Mucosa of descending colon (tissue), 3 donors: ENCODE measurements around the gene KIDINS220. TPM values are rescaled to one million over a fixed set of nuclear protein-coding genes. Genes with fewer than 3 reads are reported as not detected.

Experiments used
- ATAC-seq: fragments of 200-7000 bp; cut with Tn5 transposase; one replicate; pipeline ENCODE4 v1.9.1; 2020; ENCODE audit warnings: mild to moderate bottlenecking, moderate library complexity
- DNase-seq, 3 donors: peaks; one replicate each; pipeline ENCODE4 v3.0.0-alpha.2; 2020
- H3K36me3 ChIP-seq: fragments of 200-600 bp; one replicate; pipeline ENCODE4 v1.8.0; 2021; ENCODE audit warnings: low read depth, mild to moderate bottlenecking
- H3K4me1 ChIP-seq: fragments of 200-600 bp; one replicate; pipeline ENCODE4 v1.8.0; 2021; ENCODE audit warnings: low read depth, mild to moderate bottlenecking
- H3K4me3 ChIP-seq: fragments of 200-600 bp; one replicate; pipeline ENCODE4 v1.8.0; 2021; ENCODE audit warnings: mild to moderate bottlenecking
- H3K9me3 ChIP-seq: fragments of 200-600 bp; one replicate; pipeline ENCODE4 v1.8.0; 2021; ENCODE audit warnings: mild to moderate bottlenecking
- CTCF ChIP-seq: fragments of 200-600 bp; IDR thresholded peaks from one replicate; pipeline ENCODE4 v1.8.0; 2022; ENCODE audit warnings: antibody characterized with exemption, mild to moderate bottlenecking
- intact Hi-C, 2 donors: fragments of 100-400 bp; cut with DNase I in 1 of 2; cut with micrococcal nuclease in 1 of 2; formaldehyde crosslinking; loops; one replicate each; pipeline versions ENCODE4 v1.11.0 to v1.11.1; 2022; cut with DNase I, micrococcal nuclease
- total RNA-seq, 3 donors: library from RNA; stranded (reverse); fragmentation: NEBNext Ultra II Directional in 2 of 3; extraction: Animal tissue kit (Norgen Biotek cat#: 25700) in 2 of 3; gene quantifications; one replicate each; pipeline versions ENCODE4 v1.2.1 to v1.2.4, GENCODE V29; 2021 to 2023
- donor health status: DM: no; HTN: no; CAD: no; lungs with moderate emphysema.
- donor health status: DM: no; HTN: no; CAD: no.
- donor health status: DM: no; HTN: yes; CAD: no.

The KIDINS220 gene
- total RNA-seq, 3 donors from 2014 or later: 54.8 to 69.6 (median 55.9) TPM

- Histone ChIP-seq H3K4me3 (no peak overlapping the region), H3K36me3 (no peaks in the 10 kb centered on the region), H3K9me3 (no peaks in the 10 kb centered on the region), H3K4me1 (no peaks in the 10 kb centered on the region)
- no peak for TF ChIP-seq CTCF
- ATAC-seq (no peak), DNase-seq (no peak)
- intact Hi-C loops: loop anchor here in 1 of 2 donors (5.0 kb wide), 1 partner anchor 267 kb away; no protein-coding TSS in a partner anchor
Measured at GRCh38 chr2:8870441-8870840, 33.0 kb upstream of the KIDINS220 start.

- Histone ChIP-seq H3K4me3 (no peak overlapping the region), H3K4me1 (no peaks in the 10 kb centered on the region), H3K9me3 (no peaks in the 10 kb centered on the region), H3K36me3 (no peaks in the 10 kb centered on the region)
- no peak for ATAC-seq
- TF ChIP-seq CTCF: no peak
- intact Hi-C loops: loop anchor here in 1 of 2 donors (10.0 kb wide), 1 partner anchor 267 kb away; no protein-coding TSS in a partner anchor
- no peak for DNase-seq
Measured at GRCh38 chr2:8867363-8867762, 29.9 kb upstream of the KIDINS220 start.

GRCh38 chr2:8863331-8863953, 26.0 kb upstream of the KIDINS220 start:
- intact Hi-C loops: loop anchor here in 1 of 2 donors (10.0 kb wide), 1 partner anchor 271 kb away; no protein-coding TSS in a partner anchor

GRCh38 chr2:8862230-8862629, 24.8 kb upstream of the KIDINS220 start:
- no peak for ATAC-seq
- Histone ChIP-seq H3K4me3 (no peak overlapping the region), H3K36me3 (no peaks in the 10 kb centered on the region), H3K4me1 (no peaks in the 10 kb centered on the region), H3K9me3 (no peaks in the 10 kb centered on the region)
- no peak for TF ChIP-seq CTCF
- intact Hi-C loops: loop anchor here in 1 of 2 donors (10.0 kb wide), 1 partner anchor 273 kb away; no protein-coding TSS in a partner anchor
- DNase-seq: no peak

More at GRCh38 chr2:8863331-8863953, 26.0 kb upstream of the KIDINS220 start:
- TF ChIP-seq CTCF: no peak
- no peak for ATAC-seq
- DNase-seq: no peak
- no peak overlapping the region for H3K4me3 ChIP-seq
- H3K9me3 ChIP-seq: no peaks in the 10 kb centered on the region
- no peaks in the 10 kb centered on the region for H3K4me1 ChIP-seq
- no peaks in the 10 kb centered on the region for H3K36me3 ChIP-seq

GRCh38 chr2:8861797-8862196, 24.4 kb upstream of the KIDINS220 start:
- Histone ChIP-seq H3K9me3 (no peaks in the 10 kb centered on the region), H3K4me3 (no peak overlapping the region), H3K4me1 (no peaks in the 10 kb centered on the region), H3K36me3 (no peaks in the 10 kb centered on the region)
- ATAC-seq: no peak
- DNase-seq: no peak
- TF ChIP-seq CTCF: no peak
- intact Hi-C loops: loop anchor here in 1 of 2 donors (10.0 kb wide), 1 partner anchor 273 kb away; no protein-coding TSS in a partner anchor
